Keratinocyte (primary cell): ENCODE results near the gene CHST15. TPM values are rescaled to one million over a fixed set of nuclear protein-coding genes. Genes with fewer than 3 reads are reported as not detected.

Experiments
- DNase-seq: peaks from one replicate; pipeline ENCODE4 v3.0.0-alpha.2; 2011; ENCODE audit warnings: low read depth, missing footprints, low spot score
- FAIRE-seq: peaks from 2 replicates; lab custom pipeline; 2011; peaks lifted over from hg19 to GRCh38; lab: Jason Lieb, UNC
- H2AFZ ChIP-seq: 2 replicates; pipeline ENCODE4 v1.6.0; 2012; ENCODE audit warnings: low read length, control low read depth, inconsistent platforms; ENCODE audit not compliant: control insufficient read depth
- H3K27ac ChIP-seq: 2 replicates; pipeline ENCODE4 v1.5.1; 2011; ENCODE audit warnings: low read length; ENCODE audit not compliant: control insufficient read depth, insufficient read depth
- H3K27me3 ChIP-seq: 3 replicates; pipeline ENCODE4 v1.6.0; 2011; ENCODE audit warnings: low read length; ENCODE audit not compliant: control insufficient read depth, insufficient read depth; ENCODE audit errors: extremely low read depth
- H3K36me3 ChIP-seq, 2 experiments: 2 replicates in 1 of 2; 3 replicates in 1 of 2; pipeline ENCODE4 v1.5.1; 2011; ENCODE audit warnings: low read length in 2 of 2, mild to moderate bottlenecking in 1 of 2; ENCODE audit not compliant: control insufficient read depth in 2 of 2, insufficient read depth in 2 of 2; ENCODE audit errors: extremely low read depth in 1 of 2
- H3K4me1 ChIP-seq: 3 replicates; pipeline ENCODE4 v1.5.1; 2011; ENCODE audit warnings: low read length; ENCODE audit not compliant: control insufficient read depth, insufficient read depth; ENCODE audit errors: extremely low read depth
- H3K4me2 ChIP-seq: 3 replicates; pipeline ENCODE4 v1.6.0; 2011; ENCODE audit warnings: low read depth, low read length; ENCODE audit not compliant: control insufficient read depth, insufficient read depth; ENCODE audit errors: extremely low read depth
- H3K4me3 ChIP-seq, 3 experiments: fragments of 200-600 bp in 1 of 3; sonication (generic) in 1 of 3; 2 replicates in 2 of 3; 3 replicates in 1 of 3; pipeline ENCODE4 v1.5.1; 2011 to 2016; ENCODE audit warnings: low read length in 3 of 3, mild to moderate bottlenecking in 3 of 3, control low read depth in 2 of 3, inconsistent platforms in 1 of 3, low read depth in 1 of 3, mixed read lengths in 1 of 3, mixed run types in 1 of 3, moderate library complexity in 1 of 3; ENCODE audit not compliant: control insufficient read depth in 2 of 3, insufficient read depth in 2 of 3; ENCODE audit errors: extremely low read depth in 1 of 3
- H3K79me2 ChIP-seq: 2 replicates; pipeline ENCODE4 v1.6.0; 2012; ENCODE audit warnings: low read length; ENCODE audit not compliant: control insufficient read depth, insufficient read depth
- H3K9ac ChIP-seq: 3 replicates; pipeline ENCODE4 v1.6.0; 2011; ENCODE audit warnings: low read length; ENCODE audit not compliant: control insufficient read depth, insufficient read depth; ENCODE audit errors: extremely low read depth
- H3K9me1 ChIP-seq: 3 replicates; pipeline ENCODE4 v1.6.0; 2011; ENCODE audit warnings: low read length; ENCODE audit not compliant: control insufficient read depth, insufficient read depth; ENCODE audit errors: extremely low read depth
- H3K9me3 ChIP-seq: 2 replicates; pipeline ENCODE4 v1.5.1; 2012; ENCODE audit warnings: low read depth, low read length; ENCODE audit not compliant: control insufficient read depth
- H4K20me1 ChIP-seq: 3 replicates; pipeline ENCODE4 v1.6.0; 2011; ENCODE audit warnings: low read length; ENCODE audit not compliant: control insufficient read depth, insufficient read depth; ENCODE audit errors: extremely low read depth
- CTCF ChIP-seq, 3 experiments: IDR thresholded peaks in 1 of 3; conservative IDR thresholded peaks in 1 of 3; optimal IDR thresholded peaks in 1 of 3; 2 replicates in 2 of 3; 3 replicates in 1 of 3; pipeline versions ENCODE3 to v1.5.1; 2011; ENCODE audit warnings: low read length in 3 of 3, mild to moderate bottlenecking in 3 of 3, moderate library complexity in 2 of 3, control low read depth in 1 of 3, inconsistent platforms in 1 of 3; ENCODE audit not compliant: insufficient read depth in 2 of 3; ENCODE audit errors: extremely low read depth in 1 of 3
- EZH2 ChIP-seq: IDR thresholded peaks from one replicate; pipeline ENCODE4 v1.6.1; 2012; ENCODE audit warnings: inconsistent platforms, mild to moderate bottlenecking, low read length, moderate library complexity
- dilution Hi-C: fragments of 300-500 bp; cut with MboI; formaldehyde crosslinking; loops from one replicate; pipeline ENCODE4 v1.7.0; 2020; ENCODE audit warnings: low sequenced_read_pairs; ENCODE audit not compliant: extremely low pct_ligation_motif_present
- polyA plus RNA-seq, 5 experiments: library from polyadenylated mRNA; depleted of rRNA in 3 of 5; stranded (reverse) in 3 of 5; stranded (forward) in 1 of 5; unstranded in 1 of 5; fragments of >200 nt; gene quantifications; 1 replicate in 1 of 5; 2 replicates in 3 of 5; 3 replicates in 1 of 5; pipeline versions ENCODE4 v1.2.1 to v1.2.3, GENCODE V29; 2011 to 2012; ENCODE audit warnings: missing spikeins in 2 of 5, low read depth in 1 of 5, low replicate concordance in 1 of 5

The CHST15 gene
- polyA plus RNA-seq, 1 donor (not counting 4 experiments of a cell fraction or from before 2014, with no cell fraction given) = 24.5 TPM

DNA sequence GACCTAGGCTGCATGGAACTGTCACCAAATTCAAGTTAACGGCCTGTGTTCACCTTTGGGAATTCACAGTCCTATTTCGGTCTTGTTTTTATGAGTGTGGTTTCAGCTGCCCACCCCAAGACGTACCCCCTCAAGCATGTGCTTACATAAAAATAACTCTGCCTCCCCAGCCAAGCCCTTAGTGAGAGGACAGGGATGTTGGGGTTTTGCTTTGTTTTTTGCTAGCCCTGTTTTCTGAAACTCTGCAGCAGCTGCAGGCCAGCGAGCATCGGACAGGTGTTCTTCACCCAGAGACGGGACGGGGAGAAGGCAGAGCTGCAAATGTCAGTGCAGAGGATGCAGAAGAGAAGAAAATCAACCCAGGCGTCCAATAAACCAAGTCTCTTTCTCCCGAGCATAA lies 13.5 kb downstream of the CHST15 start:
- Histone ChIP-seq H3K4me1 (no peaks in the 10 kb centered on the region), H3K27ac (no peak overlapping the region), H4K20me1 (peaks cover 17% of the 10 kb centered on the region), H3K79me2 (peaks cover 88% of the 10 kb centered on the region), H3K9me1 (no peaks in the 10 kb centered on the region), H2AFZ (no peak overlapping the region), H3K9ac (no peak overlapping the region), H3K27me3 (no peaks in the 10 kb centered on the region), H3K9me3 (no peaks in the 10 kb centered on the region), H3K4me3 (no peak overlapping the region), H3K4me2 (no peak overlapping the region), H3K36me3 (peaks cover 0 to 11% of the 10 kb centered on the region in 2 experiments)
- TF ChIP-seq CTCF (optimal IDR thresholded peaks at IDR 0.05 in 1 of 3, IDR thresholded peaks at IDR 0.05 in 1 of 3, conservative IDR thresholded peaks at IDR 0.05 in 1 of 3; ENCODE audit: extremely low read depth in 1 of 3, insufficient read depth in 2 of 3, low read length in 3 of 3) (no peak), EZH2 (no peak)
- dilution Hi-C loops = no loop called here
- DNase-seq (no peak), FAIRE-seq (no peak)

- no peak for DNase-seq
- Histone ChIP-seq H3K79me2 (peaks cover 87% of the 10 kb centered on the region), H3K9me1 (no peaks in the 10 kb centered on the region), H4K20me1 (peaks cover 17% of the 10 kb centered on the region), H3K9me3 (no peaks in the 10 kb centered on the region), H3K4me2 (no peak overlapping the region), H3K36me3 (peaks cover 0 to 7% of the 10 kb centered on the region in 2 experiments), H3K27me3 (no peaks in the 10 kb centered on the region), H3K27ac (no peak overlapping the region), H3K9ac (no peak overlapping the region), H3K4me3 (no peak overlapping the region), H2AFZ (no peak overlapping the region), H3K4me1 (no peaks in the 10 kb centered on the region)
- TF ChIP-seq CTCF (optimal IDR thresholded peaks at IDR 0.05 in 1 of 3, IDR thresholded peaks at IDR 0.05 in 1 of 3, conservative IDR thresholded peaks at IDR 0.05 in 1 of 3; ENCODE audit: extremely low read depth in 1 of 3, insufficient read depth in 2 of 3, low read length in 3 of 3) = no peak
- TF ChIP-seq EZH2 = no peak
- dilution Hi-C loops = no loop called here
- no peak for FAIRE-seq
Observed at GRCh38 chr10:124078714-124079113, 14.7 kb downstream of the CHST15 start.
